Skin epidermis (tissue), 12 donors: Measurements from ENCODE around the gene MBTPS1.
A peak's percentile ranks its signal among the peaks of the same experiment; 100 is the strongest.
"Not testable (repeated sequence)": the region's sequence is repeated elsewhere in the genome, so short reads cannot be mapped to it uniquely, and the experiment has no call there.

Source experiments
- H3K27ac ChIP-seq, 21 experiments: fragments of 200-600 bp; sonication (generic) in 11 of 21; one replicate each; pipeline ENCODE4 v1.5.0; 2020; ENCODE audit warnings: mild to moderate bottlenecking in 3 of 21, inconsistent platforms in 2 of 21, moderate library complexity in 2 of 21
- H3K4me3 ChIP-seq, 7 experiments: fragments of 200-600 bp; sonication (generic) in 2 of 7; one replicate each; pipeline ENCODE4 v1.5.0; 2020; ENCODE audit warnings: inconsistent platforms in 2 of 7, mild to moderate bottlenecking in 2 of 7, moderate library complexity in 1 of 7

The MBTPS1 gene

GRCh38 chr16:84138500-84138823, 21.7 kb upstream of the MBTPS1 start:
- H3K27ac ChIP-seq: no peak overlapping the region
- no peak overlapping the region for H3K4me3 ChIP-seq

DNA sequence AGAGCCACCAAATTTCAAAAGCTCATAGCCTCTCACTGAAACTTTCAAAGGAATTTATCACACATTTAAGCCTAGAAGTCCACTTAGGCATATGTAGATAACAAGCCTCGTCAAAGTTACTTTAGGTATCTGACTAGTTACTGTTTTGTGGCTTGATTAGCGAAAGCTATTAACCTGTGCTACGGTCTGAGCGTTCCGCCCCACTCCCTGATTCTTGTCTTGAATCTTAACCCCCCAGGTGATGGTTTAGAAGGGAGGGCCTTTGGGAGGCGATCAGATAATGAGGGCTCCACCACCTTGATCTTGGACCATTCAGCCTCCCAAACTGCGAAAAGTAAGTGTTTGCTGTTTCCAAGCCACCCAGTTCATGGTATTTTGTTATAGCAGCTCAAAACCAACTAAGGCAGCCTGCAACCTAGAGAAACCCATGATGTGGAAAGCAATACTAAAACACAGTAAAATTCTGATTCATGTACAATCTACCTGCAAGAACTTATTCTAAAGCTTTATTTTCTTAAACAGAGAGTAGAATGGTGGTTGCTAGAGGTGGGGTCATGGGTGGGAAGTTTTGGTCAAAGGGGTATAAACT, 21.1 kb upstream of the MBTPS1 start:
- no peak overlapping the region for H3K27ac ChIP-seq
- no peak overlapping the region for H3K4me3 ChIP-seq

- Histone ChIP-seq H3K27ac (no peak overlapping the region), H3K4me3 (no peak overlapping the region)
Measured at GRCh38 chr16:84137287-84137686, 20.5 kb upstream of the MBTPS1 start.

DNA sequence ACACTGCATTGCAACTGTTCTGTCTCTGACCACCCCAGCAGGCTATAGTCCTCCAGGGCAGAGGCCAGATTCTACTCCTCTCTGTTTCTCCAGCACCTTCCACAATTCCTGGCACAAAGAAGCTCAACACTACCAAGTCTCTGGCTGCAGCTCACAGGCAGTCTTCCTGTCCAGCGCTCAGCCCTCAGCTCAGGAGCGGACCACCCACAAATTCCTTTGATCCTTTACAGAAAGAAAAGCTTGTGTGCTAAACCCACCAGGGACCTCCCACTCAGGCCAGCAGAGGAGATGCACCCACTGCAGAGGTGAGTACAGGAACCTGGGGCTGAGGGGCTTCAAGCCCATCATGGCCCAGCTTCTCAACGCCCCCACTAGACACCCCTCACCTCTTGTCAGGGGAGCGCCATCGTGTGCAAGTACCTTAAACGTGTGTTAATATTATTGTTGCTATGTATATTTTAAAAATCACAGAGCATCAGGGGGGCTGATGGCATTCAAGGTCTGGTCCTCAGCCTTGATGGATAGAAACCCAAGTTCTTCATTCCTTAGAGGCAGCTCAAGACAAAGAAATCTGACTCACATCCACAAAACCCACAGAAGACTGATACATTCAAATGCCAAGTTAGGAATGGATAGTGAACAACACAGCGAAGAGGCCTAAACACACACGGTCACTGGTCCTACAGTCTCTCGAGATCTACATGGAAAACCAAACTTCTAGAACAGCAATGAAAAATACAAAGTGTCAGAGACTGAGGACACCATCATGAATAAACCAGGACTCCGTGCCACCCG, 19.8 kb upstream of the MBTPS1 start:
- Histone ChIP-seq H3K4me3 (no peak overlapping the region), H3K27ac (no peak overlapping the region)

DNA sequence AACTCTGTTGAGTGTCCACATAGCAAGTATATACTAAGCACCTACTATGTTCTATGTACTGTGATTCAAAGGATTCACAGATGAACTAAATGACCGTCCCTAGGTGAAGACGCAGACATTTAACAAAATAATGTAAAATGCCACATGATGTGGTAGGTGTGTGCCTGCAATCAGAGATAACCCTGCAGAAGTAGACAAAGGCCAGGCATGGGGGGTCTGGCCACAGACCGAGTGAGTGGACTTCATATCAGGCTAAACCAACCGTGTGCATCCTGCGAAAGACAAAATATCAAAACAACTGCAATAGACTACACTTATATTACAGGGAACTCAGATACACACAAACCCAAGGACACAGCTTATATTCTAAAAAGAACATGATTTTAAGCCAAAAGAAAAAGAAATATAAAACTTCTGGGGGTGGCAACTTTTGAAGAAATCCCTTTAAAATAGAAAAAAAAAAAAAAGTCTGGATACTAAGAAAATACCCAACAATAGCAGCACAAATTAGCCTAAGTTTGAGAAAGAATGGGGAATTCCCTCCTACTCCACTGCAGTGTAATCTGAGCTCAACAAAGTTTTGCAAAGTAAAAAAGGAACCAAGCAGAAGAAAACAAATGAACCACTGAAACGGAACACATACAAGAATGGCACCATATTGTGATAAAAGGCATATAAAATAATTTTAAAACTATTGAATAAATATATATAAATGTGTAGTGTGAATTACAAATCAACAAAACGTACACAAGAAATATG, 16.0 kb upstream of the MBTPS1 start:
- Histone ChIP-seq H3K27ac (no peak overlapping the region), H3K4me3 (no peak overlapping the region)

GRCh38 chr16:84131117-84131516, 14.4 kb upstream of the MBTPS1 start:
- H3K27ac ChIP-seq: no peak overlapping the region
- no peak overlapping the region for H3K4me3 ChIP-seq

DNA sequence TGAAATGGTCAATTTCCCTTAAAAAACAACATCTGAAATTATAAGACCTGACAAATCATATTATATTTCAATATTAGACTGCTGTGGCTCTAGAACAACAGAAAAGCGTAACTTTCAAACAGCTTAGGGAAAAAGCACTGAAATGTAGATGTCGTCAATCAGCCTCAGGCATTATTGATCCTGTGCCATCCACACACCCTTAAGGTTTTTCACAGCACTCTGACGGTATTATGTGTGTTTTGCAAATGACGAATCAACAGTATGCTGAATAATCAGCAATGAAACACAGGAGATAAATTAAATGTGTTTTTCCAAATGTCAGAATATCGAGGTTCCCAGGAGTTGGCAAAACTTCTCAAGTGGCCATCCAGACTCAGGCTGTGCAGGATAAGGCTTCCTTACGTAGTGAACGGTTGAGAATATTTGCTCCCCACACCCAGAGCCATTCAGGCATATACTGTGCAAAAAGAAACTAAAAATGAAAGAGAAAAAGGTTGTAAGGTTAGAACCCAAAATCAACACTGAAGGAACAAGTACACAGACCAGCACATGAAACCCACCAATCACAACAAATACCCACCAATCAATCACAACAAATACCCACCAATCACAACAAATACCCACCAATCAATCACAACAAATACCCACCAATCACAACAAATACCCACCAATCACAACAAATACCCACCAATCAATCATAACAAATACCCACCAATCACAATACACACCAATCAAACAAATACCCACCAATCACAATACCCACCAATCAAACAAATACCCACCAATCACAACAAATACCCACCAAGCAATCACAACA, 7.7 kb upstream of the MBTPS1 start:
- H3K27ac ChIP-seq: no peak overlapping the region

DNA sequence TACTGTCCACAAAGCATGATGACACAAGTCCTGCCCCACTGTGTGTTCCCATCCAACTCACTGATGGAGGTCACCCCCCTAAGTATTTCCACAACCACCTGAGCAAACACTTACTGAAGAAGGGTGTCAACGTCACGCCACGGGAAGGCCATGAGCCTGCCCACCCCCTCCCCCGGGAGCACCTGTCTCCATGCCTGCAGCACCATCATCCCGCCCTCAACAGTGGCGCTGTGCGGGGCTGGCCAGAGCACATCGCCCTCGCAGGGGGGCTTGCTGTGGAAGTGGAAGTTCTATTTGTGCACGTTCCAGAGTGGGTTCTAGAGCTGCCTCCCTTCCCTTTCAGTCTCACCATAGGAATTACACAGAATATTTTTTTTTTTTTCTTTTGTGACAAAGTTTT, 4.3 kb upstream of the MBTPS1 start:
- Histone ChIP-seq H3K27ac (no peak overlapping the region), H3K4me3 (no peak overlapping the region)

More for the DNA sequence above, 7.7 kb upstream of the MBTPS1 start:
- no peak overlapping the region for H3K4me3 ChIP-seq

DNA sequence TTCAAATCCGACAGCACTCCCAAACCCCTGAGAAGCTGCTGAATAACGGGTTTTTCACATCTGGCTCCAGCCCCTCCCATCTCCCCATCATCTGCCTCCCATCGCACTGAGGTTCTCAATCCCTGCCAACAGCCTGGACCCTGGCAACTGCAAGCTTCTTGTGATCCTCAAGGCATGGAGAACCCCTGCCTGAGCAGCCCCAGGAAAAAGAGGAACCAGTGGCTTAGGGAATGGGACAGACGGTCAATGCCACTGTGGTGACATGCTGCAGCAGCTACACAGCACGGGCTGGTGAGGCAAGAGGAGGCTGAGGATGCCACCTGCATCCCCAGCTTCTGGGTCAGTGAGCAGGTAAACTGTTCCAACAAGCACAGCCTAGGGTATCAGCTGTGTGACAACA, 3.3 kb upstream of the MBTPS1 start:
- no peak overlapping the region for H3K4me3 ChIP-seq
- H3K27ac ChIP-seq: no peak overlapping the region

DNA sequence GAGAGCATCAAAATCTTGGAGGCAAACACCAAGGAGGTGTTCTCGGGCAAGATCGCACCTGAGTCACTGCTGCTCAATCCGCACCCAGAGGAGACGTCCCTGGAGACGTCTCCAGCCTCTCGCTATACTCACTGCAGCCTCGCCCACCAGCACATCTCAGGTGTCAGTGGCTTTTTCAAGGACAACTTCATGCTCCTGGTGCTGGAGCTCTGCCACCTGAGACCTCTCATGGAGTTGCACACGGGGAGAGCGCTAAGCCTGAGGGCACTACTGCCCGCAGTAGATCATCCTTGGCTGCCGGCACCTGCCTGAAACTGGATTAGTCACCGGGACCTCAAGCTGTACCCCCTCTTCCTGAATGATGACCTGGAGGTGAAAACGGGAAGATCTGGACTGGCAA, 2.6 kb upstream of the MBTPS1 start:
- Histone ChIP-seq H3K27ac (no peak overlapping the region), H3K4me3 (no peak overlapping the region)

DNA sequence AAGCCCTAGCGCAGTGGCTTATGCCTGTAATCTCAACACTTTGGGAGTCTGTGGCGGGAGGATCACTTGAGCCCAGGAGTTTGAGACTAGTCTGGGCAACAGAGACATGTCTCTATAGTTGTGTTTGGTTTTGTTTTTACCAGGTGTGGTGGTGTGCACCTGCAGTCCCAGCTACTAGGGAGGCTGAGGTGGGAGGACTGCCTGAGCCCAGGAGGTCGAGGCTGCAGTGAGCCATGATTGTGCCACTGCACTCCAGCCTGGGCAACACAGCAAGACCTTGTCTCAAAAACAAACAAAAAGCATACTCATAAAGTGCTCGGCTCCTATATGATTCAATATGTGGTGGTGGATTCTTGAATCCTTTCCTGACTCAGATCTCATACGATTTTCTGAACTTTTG, 1.6 kb upstream of the MBTPS1 start:
- not testable (repeated sequence) for H3K27ac ChIP-seq, H3K4me3 ChIP-seq

DNA sequence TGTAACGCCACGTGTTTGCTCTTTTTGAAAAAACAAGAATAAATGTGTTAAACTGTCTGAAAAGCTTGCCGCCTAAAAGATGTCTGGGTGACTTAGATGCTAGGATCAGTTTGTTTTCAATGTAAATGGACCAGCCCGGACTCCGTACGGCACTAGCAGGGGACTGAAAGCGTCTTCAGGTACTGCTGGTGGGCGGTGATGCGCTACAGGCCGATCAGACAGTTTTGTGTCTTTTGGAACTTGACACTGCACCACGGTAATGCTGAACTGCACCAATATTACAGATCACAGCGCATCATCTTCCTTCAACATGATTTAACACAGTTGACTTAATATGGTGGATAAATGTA, 727 bp upstream of the MBTPS1 start:
- Histone ChIP-seq H3K4me3 (peak overlapping the region; percentile 73 to 97 (median 88)), H3K27ac (peak overlapping the region in 20 of 21 experiments; percentile 83 to 98 (median 94))

GRCh38 chr16:84115919-84116719, 623 bp downstream of the MBTPS1 start:
- Histone ChIP-seq H3K27ac (peak overlapping the region; percentile 81 to 98 (median 94)), H3K4me3 (peak overlapping the region; percentile 73 to 97 (median 88))

- not testable (repeated sequence) for H3K27ac ChIP-seq, H3K4me3 ChIP-seq
Measured at GRCh38 chr16:84111949-84112348, 4.8 kb downstream of the MBTPS1 start.

GRCh38 chr16:84111525-84111924, 5.2 kb downstream of the MBTPS1 start:
- no peak overlapping the region for H3K4me3 ChIP-seq
- H3K27ac ChIP-seq: no peak overlapping the region

GRCh38 chr16:84110527-84110926, 6.2 kb downstream of the MBTPS1 start:
- Histone ChIP-seq H3K27ac (no peak overlapping the region), H3K4me3 (no peak overlapping the region)

DNA sequence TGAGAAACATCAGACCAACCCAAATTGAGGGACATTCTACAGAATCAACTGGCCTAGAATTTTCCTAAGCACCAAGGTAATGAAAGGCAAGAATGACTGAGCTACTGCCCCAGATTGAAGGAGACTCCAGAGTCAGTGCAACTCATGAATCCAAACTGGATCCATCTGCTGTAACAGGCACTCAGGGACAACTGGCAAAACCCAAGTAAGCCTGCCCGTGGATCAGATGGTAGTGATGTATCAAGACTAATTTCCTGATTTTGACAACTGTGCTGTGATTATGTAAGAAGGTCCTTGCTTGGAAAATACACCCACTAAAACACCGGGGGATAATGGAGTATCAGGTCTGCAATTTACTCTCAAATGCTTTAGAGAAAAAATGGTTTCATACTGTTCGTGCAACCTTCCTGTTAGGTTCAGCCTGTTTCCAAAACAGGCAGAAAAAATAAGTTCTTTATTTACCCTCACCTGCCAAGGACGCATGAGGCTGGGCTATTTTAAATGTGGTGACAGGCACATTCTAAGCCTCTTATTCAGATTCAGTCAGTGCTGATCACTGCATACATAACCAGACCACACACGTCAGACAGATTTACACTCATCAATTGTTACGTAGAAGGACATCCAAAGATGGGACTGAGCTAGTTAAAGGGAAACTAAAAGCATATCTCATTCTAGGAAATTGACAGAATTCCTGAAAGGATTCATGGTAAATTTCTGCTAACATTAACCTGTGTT, 7.0 kb downstream of the MBTPS1 start:
- no peak overlapping the region for H3K27ac ChIP-seq
- no peak overlapping the region for H3K4me3 ChIP-seq

DNA sequence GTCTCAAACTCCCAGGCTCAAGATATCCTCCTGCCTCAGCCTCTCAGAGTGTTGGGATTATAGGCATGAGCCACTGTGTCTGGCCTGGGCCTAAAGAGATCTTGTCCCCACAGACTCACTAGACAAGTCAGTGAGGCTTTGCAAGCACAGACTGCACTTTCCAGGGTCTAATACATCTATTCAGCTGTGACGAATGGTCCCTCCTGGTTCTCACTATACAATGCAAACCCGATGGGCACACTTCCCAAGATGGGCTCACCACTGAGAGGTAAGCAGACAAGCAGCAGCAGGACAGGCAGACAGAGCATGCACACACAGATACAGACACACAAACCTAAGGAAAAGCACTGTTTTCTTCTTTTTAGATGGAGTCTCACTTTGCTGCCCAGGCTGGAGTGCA, 8.8 kb downstream of the MBTPS1 start:
- no peak overlapping the region for H3K4me3 ChIP-seq
- no peak overlapping the region for H3K27ac ChIP-seq
